Thoracic aorta (tissue), 2 donors: ENCODE results near the gene HES7. TPM values are rescaled to one million over a fixed set of nuclear protein-coding genes. Genes with fewer than 3 reads are reported as not detected.

Experiments
- ATAC-seq: fragments of 150-250 bp; one replicate; pipeline ENCODE4 v1.8.0; 2017; ENCODE audit warnings: low read depth; ENCODE audit not compliant: insufficient number of reproducible peaks, low FRiP score
- DNase-seq: peaks from one replicate; pipeline ENCODE4 v3.0.0-alpha.2; 2020; ENCODE audit warnings: low spot score
- H3K27ac ChIP-seq, 2 donors: fragments of 200-600 bp; sonication (generic); 1 replicate in 1 of 2; 2 replicates in 1 of 2; pipeline ENCODE4 v1.5.1; 2016; ENCODE audit warnings: mild to moderate bottlenecking in 2 of 2, moderate library complexity in 2 of 2
- H3K27me3 ChIP-seq: fragments of 200-600 bp; sonication (generic); replicated peaks from 2 replicates; pipeline ENCODE4 v1.6.0; 2016; ENCODE audit warnings: mild to moderate bottlenecking; ENCODE audit not compliant: insufficient read depth
- H3K36me3 ChIP-seq: fragments of 200-600 bp; sonication (generic); one replicate; pipeline ENCODE4 v1.5.1; 2016
- H3K4me1 ChIP-seq, 2 donors: fragments of 200-600 bp; sonication (generic); 1 replicate in 1 of 2; 2 replicates in 1 of 2; pipeline versions ENCODE4 v1.5.1 to v1.6.0; 2016; ENCODE audit warnings: low read depth in 2 of 2, mild to moderate bottlenecking in 1 of 2; ENCODE audit not compliant: control insufficient read depth in 1 of 2
- H3K4me3 ChIP-seq: fragments of 200-600 bp; sonication (generic); 2 replicates; pipeline ENCODE4 v1.5.1; 2016; ENCODE audit warnings: mild to moderate bottlenecking
- H3K9me3 ChIP-seq: fragments of 200-600 bp; sonication (generic); 2 replicates; pipeline ENCODE4 v1.5.1; 2016
- total RNA-seq, 2 donors: library from RNA; depleted of rRNA; stranded (reverse); fragments of >200 nt; gene quantifications; one replicate each; pipeline versions ENCODE4 v1.1.0 to v1.2.3, GENCODE V29; 2016
- TF ChIP-seq, protein P1 (sequence below): fragments of 200-600 bp; sonication (generic); IDR thresholded peaks from one replicate; pipeline ENCODE4 v1.5.1; 2019; ENCODE audit warnings: antibody characterized with exemption

The HES7 gene
- total RNA-seq, 2 donors from 2014 or later = not detected

DNA sequence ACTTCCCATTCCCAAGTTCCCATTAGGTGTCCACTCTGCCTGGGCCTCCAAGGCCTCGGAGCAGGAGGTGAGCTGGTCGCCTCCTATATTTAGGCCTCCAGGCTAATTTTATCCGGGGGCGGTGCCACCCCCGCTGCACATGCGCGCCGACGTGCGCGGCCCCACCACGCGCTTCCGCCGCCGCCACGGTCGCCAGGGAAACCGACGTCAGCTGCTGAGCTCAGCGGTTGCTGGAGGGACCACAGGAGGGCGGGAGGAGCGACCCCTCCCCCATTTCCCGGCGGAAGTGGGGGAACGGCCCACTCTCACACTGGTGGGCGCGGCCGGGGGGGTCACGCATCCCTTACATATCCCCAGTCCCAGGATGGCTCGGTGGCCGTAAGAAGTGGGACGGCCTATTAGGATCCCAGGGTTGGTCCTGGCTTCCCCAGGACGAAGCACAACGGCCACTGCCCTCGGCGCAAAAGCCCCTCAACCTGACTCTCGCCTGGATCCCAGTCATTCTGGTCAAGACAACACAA lies 27.3 kb upstream of the HES7 start:
- TF ChIP-seq, protein P1, sequence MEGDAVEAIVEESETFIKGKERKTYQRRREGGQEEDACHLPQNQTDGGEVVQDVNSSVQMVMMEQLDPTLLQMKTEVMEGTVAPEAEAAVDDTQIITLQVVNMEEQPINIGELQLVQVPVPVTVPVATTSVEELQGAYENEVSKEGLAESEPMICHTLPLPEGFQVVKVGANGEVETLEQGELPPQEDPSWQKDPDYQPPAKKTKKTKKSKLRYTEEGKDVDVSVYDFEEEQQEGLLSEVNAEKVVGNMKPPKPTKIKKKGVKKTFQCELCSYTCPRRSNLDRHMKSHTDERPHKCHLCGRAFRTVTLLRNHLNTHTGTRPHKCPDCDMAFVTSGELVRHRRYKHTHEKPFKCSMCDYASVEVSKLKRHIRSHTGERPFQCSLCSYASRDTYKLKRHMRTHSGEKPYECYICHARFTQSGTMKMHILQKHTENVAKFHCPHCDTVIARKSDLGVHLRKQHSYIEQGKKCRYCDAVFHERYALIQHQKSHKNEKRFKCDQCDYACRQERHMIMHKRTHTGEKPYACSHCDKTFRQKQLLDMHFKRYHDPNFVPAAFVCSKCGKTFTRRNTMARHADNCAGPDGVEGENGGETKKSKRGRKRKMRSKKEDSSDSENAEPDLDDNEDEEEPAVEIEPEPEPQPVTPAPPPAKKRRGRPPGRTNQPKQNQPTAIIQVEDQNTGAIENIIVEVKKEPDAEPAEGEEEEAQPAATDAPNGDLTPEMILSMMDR = peak; percentile 24
- Histone ChIP-seq H3K9me3 (no peaks in the 10 kb centered on the region), H3K27me3 (no peaks in the 10 kb centered on the region), H3K27ac (peak overlapping the region; percentile 100), H3K4me1 (peaks cover 18 to 48% of the 10 kb centered on the region in 2 donors), H3K4me3 (peak overlapping the region; percentile 76), H3K36me3 (peaks cover 46% of the 10 kb centered on the region)
- peak; percentile 5 for ATAC-seq
- DNase-seq = peak; percentile 62

GRCh38 chr17:8150194-8151119 lies 26.6 kb upstream of the HES7 start:
- DNase-seq (no peak), ATAC-seq (no peak)
- H3K27ac ChIP-seq = peak overlapping the region; percentile 100
- H3K4me1 ChIP-seq = peaks cover 18 to 48% of the 10 kb centered on the region in 2 donors
- peaks cover 53% of the 10 kb centered on the region for H3K36me3 ChIP-seq
- H3K4me3 ChIP-seq = peak overlapping the region; percentile 76
- no peaks in the 10 kb centered on the region for H3K9me3 ChIP-seq
- H3K27me3 ChIP-seq = no peaks in the 10 kb centered on the region
- TF ChIP-seq, protein P1 = no peak

DNA sequence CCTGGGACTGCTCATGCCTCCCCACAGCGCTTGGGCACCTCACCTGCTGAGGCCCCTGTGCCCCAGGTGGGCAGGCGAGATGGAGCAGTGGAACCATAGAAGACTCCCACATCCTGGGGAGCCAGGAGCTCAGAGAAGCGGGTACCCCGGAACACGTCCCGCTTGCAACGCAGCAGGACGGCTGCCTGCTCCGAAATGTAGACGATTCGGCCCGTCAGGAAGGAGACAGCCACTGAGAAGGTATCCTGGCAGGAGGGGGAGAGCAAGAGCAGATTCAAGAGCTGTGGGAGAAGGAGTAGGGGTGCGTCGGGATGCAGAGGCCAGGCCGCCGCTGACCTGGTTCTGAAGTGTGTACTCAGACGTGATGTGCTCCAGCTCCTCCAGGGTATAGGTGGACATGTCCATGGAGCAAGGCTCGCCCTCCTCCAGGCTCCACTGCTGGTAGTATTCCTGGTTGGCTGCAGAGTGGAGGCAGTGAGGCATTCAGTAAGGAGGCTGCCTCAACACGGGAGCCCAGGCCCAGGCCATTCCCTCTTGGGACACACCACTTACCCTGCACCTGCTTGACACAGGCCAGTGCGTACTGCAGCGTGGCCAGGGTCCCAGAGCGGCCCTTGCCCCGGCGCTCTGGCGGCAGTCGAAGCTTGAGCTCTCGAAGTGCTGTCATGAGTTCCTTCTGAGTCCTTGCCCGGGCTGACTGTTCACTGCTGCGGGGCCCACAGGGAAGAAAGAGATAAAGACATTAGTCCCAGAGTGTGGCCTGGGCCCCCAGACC lies 25.7 kb upstream of the HES7 start:
- no peaks in the 10 kb centered on the region for H3K27me3 ChIP-seq
- no peak for DNase-seq
- H3K27ac ChIP-seq = peak overlapping the region; percentile 100
- no peaks in the 10 kb centered on the region for H3K9me3 ChIP-seq
- H3K4me1 ChIP-seq = peaks cover 18 to 48% of the 10 kb centered on the region in 2 donors
- TF ChIP-seq, protein P1 = no peak
- peaks cover 62% of the 10 kb centered on the region for H3K36me3 ChIP-seq
- ATAC-seq = no peak
- peak overlapping the region; percentile 76 for H3K4me3 ChIP-seq

- Histone ChIP-seq H3K4me1 (peaks cover 18 to 44% of the 10 kb centered on the region in 2 donors), H3K4me3 (no peak overlapping the region), H3K9me3 (no peaks in the 10 kb centered on the region)
These were observed 24.7 kb upstream of the HES7 start for GRCh38 chr17:8148560-8148959.

More at GRCh38 chr17:8148560-8148959, 24.7 kb upstream of the HES7 start:
- Histone ChIP-seq H3K27me3 (no peaks in the 10 kb centered on the region), H3K36me3 (peaks cover 72% of the 10 kb centered on the region), H3K27ac (peak overlapping the region; percentile 13 to 100)
- TF ChIP-seq, protein P1 = no peak
- DNase-seq = no peak
- ATAC-seq = no peak
